Caco-2 (cell line): Measurements from ENCODE around the gene SH2D1B. TPM values are rescaled to one million over a fixed set of nuclear protein-coding genes. Genes with fewer than 3 reads are reported as not detected.

ENCODE experiments used
- BruUV-seq: library from RNA; stranded (reverse); fragments of 400-500 nt; replicated peaks from 2 replicates; lab custom pipeline; 2021; lab: Mats Ljungman, UMichigan
- CTCF ChIA-PET: fragments of 300-600 bp; sonication (Branson Sonifier 250); formaldehyde crosslinking; loops from one replicate; lab custom pipeline; 2022; ENCODE audit warnings: antibody characterized with exemption; lab: Charles Lee
- POLR2A ChIA-PET: fragments of 300-600 bp; sonication (Branson Sonifier 250); formaldehyde crosslinking; loops from one replicate; lab custom pipeline; 2022; ENCODE audit warnings: antibody characterized with exemption; lab: Charles Lee
- DNase-seq, 2 experiments: peaks; one replicate each; pipeline versions ENCODE4 v3.0.0 to v3.0.0-alpha.2; 2020 to 2022
- H3K27me3 ChIP-seq: replicated peaks from 2 replicates; pipeline ENCODE4 v1.6.0; 2011; ENCODE audit warnings: low read length; ENCODE audit not compliant: control insufficient read depth, insufficient read depth
- H3K36me3 ChIP-seq: 2 replicates; pipeline ENCODE4 v1.5.1; 2011; ENCODE audit warnings: low read length; ENCODE audit not compliant: control insufficient read depth, insufficient read depth
- H3K4me1 ChIP-seq: fragments of 250-450 bp; sonication (Bioruptor Pico); 2 replicates; pipeline ENCODE4 v1.5.1; 2020; ENCODE audit warnings: mild to moderate bottlenecking
- H3K4me3 ChIP-seq: 2 replicates; pipeline ENCODE4 v1.5.1; 2011; ENCODE audit warnings: low read depth, mild to moderate bottlenecking, control low read depth, low read length
- H3K9me3 ChIP-seq: fragments of 250-450 bp; sonication (Bioruptor Pico); 2 replicates; pipeline ENCODE4 v1.5.1; 2020; ENCODE audit warnings: mild to moderate bottlenecking, moderate library complexity
- H3K27ac Mint-ChIP-seq: one replicate; pipeline ENCODE4 v1.8.0; 2022; ENCODE audit warnings: mixed read lengths; ENCODE audit not compliant: unreplicated experiment
- H3K27me3 Mint-ChIP-seq: one replicate; pipeline ENCODE4 v1.8.0; 2022; ENCODE audit warnings: mixed read lengths; ENCODE audit not compliant: insufficient read depth, unreplicated experiment
- H3K36me3 Mint-ChIP-seq: one replicate; pipeline ENCODE4 v1.8.0; 2022; ENCODE audit warnings: mild to moderate bottlenecking, mixed read lengths; ENCODE audit not compliant: insufficient read depth, unreplicated experiment
- H3K4me1 Mint-ChIP-seq: one replicate; pipeline ENCODE4 v1.8.0; 2022; ENCODE audit warnings: low read depth, mixed read lengths; ENCODE audit not compliant: unreplicated experiment
- H3K4me3 Mint-ChIP-seq: one replicate; pipeline ENCODE4 v1.8.0; 2022; ENCODE audit warnings: mild to moderate bottlenecking, moderate library complexity, mixed read lengths; ENCODE audit not compliant: unreplicated experiment
- H3K9me3 Mint-ChIP-seq: one replicate; pipeline ENCODE4 v1.8.0; 2022; ENCODE audit warnings: mixed read lengths; ENCODE audit not compliant: unreplicated experiment
- CTCF ChIP-seq, 2 experiments: fragments of 200-600 bp in 1 of 2; IDR thresholded peaks; 1 replicate in 1 of 2; 2 replicates in 1 of 2; pipeline versions ENCODE4 v1.5.1 to v1.8.0; 2011 to 2022; ENCODE audit warnings: antibody characterized with exemption in 1 of 2, control low read depth in 1 of 2, inconsistent platforms in 1 of 2, low read depth in 1 of 2, low read length in 1 of 2, mild to moderate bottlenecking in 1 of 2, moderate library complexity in 1 of 2; ENCODE audit not compliant: insufficient read depth in 1 of 2, severe bottlenecking in 1 of 2, unreplicated experiment in 1 of 2
- intact Hi-C: fragments of 100-400 bp; cut with micrococcal nuclease; formaldehyde crosslinking; loops from one replicate; pipeline ENCODE4 v1.10.0; 2022; ENCODE audit not compliant: unreplicated experiment
- total RNA-seq: library from RNA; stranded (reverse); gene quantifications from 2 replicates; pipeline ENCODE4 v1.2.3, GENCODE V29; 2022

SH2D1B gene
- total RNA-seq, 1 experiment from 2014 or later, result not detected

GRCh38 chr1:162397039-162397448 lies 14.9 kb downstream of the SH2D1B start:
- CTCF ChIA-PET, result interaction anchor here (1.6 kb wide), 1 partner anchor 39 kb away, joined by 5 read pairs; no protein-coding TSS in a partner anchor
- peak in 1 of 2 experiments; percentile 30 for TF ChIP-seq CTCF (IDR thresholded peaks at IDR 0.05; ENCODE audit: insufficient read depth in 1 of 2, low read depth in 1 of 2, low read length in 1 of 2, severe bottlenecking in 1 of 2, unreplicated experiment in 1 of 2)
- Mint-ChIP-seq H3K27ac (no peak overlapping the region), H3K9me3 (no peaks in the 10 kb centered on the region), H3K36me3 (no peaks in the 10 kb centered on the region), H3K4me3 (no peak overlapping the region), H3K4me1 (peaks cover 2% of the 10 kb centered on the region), H3K27me3 (peaks cover 10% of the 10 kb centered on the region)
- BruUV-seq, result no TSS peak
- no peaks in the 10 kb centered on the region; the same call in 1 of the 2 replicates for H3K4me1 ChIP-seq
- H3K4me3 ChIP-seq, result no peak overlapping the region
- intact Hi-C loops, result no loop called here
- H3K36me3 ChIP-seq, result no peaks in the 10 kb centered on the region
- H3K9me3 ChIP-seq, result no peaks in the 10 kb centered on the region
- POLR2A ChIA-PET, result interaction anchor here (0.6 kb wide), 1 partner anchor 121 kb away, joined by 3 read pairs; no protein-coding TSS in a partner anchor
- no peaks in the 10 kb centered on the region for H3K27me3 ChIP-seq
- DNase-seq, result no peak

- Histone ChIP-seq H3K4me1 (no peaks in the 10 kb centered on the region; the same call in 1 of the 2 replicates), H3K36me3 (no peaks in the 10 kb centered on the region), H3K9me3 (no peaks in the 10 kb centered on the region), H3K4me3 (no peak overlapping the region), H3K27me3 (no peaks in the 10 kb centered on the region)
- no TSS peak for BruUV-seq
- TF ChIP-seq CTCF (IDR thresholded peaks at IDR 0.05; ENCODE audit: insufficient read depth in 1 of 2, low read depth in 1 of 2, low read length in 1 of 2, severe bottlenecking in 1 of 2, unreplicated experiment in 1 of 2), result no peak
- Mint-ChIP-seq H3K9me3 (no peaks in the 10 kb centered on the region), H3K27ac (no peak overlapping the region), H3K36me3 (no peaks in the 10 kb centered on the region), H3K4me3 (no peak overlapping the region), H3K4me1 (peaks cover 7% of the 10 kb centered on the region), H3K27me3 (peaks cover 10% of the 10 kb centered on the region)
- intact Hi-C loops, result no loop called here
- CTCF ChIA-PET, result no interaction called here
- no peak for DNase-seq
- POLR2A ChIA-PET, result no interaction called here
Measured at GRCh38 chr1:162396201-162396906, 15.6 kb downstream of the SH2D1B start.

GRCh38 chr1:162391790-162392563 lies 20.0 kb downstream of the SH2D1B start:
- BruUV-seq, result no TSS peak

More at GRCh38 chr1:162391790-162392563, 20.0 kb downstream of the SH2D1B start:
- no peaks in the 10 kb centered on the region for H3K9me3 ChIP-seq
- CTCF ChIA-PET, result interaction anchor here (1.0 to 1.7 kb wide), 3 partner anchors 11 to 336 kb away, joined by 3 to 14 read pairs (median 10); partner anchors contain the start of gene C1orf226
- POLR2A ChIA-PET, result interaction anchor here (0.7 kb wide), 1 partner anchor 465 kb away, joined by 3 read pairs; no protein-coding TSS in a partner anchor
- H3K36me3 Mint-ChIP-seq, result no peaks in the 10 kb centered on the region
- H3K4me1 ChIP-seq, result peaks cover 8% of the 10 kb centered on the region
- no peaks in the 10 kb centered on the region for H3K9me3 Mint-ChIP-seq
- intact Hi-C loops, result loop anchor here (1.0 to 2.0 kb wide), 3 partner anchors 35 to 336 kb away; no protein-coding TSS in a partner anchor
- no peak overlapping the region for H3K4me3 ChIP-seq
- peak overlapping the region; percentile 4 for H3K4me3 Mint-ChIP-seq
- peak; percentile 64 to 88 for TF ChIP-seq CTCF (IDR thresholded peaks at IDR 0.05; ENCODE audit: insufficient read depth in 1 of 2, low read depth in 1 of 2, low read length in 1 of 2, severe bottlenecking in 1 of 2, unreplicated experiment in 1 of 2)
- DNase-seq, result peak in 1 of 2 experiments; percentile 42
- peaks cover 14% of the 10 kb centered on the region for H3K4me1 Mint-ChIP-seq
- H3K27me3 ChIP-seq, result no peaks in the 10 kb centered on the region
- no peaks in the 10 kb centered on the region for H3K36me3 ChIP-seq
- peaks cover 8% of the 10 kb centered on the region for H3K27me3 Mint-ChIP-seq
- H3K27ac Mint-ChIP-seq, result no peak overlapping the region
